ENCODE results near the gene CRLF3. TPM values are rescaled to one million over a fixed set of nuclear protein-coding genes. Genes with fewer than 3 reads are reported as not detected.

Gene CRLF3
- polyA plus RNA-seq, 3 donors, result 41.0 to 92.8 (median 88.5) TPM

GRCh38 chr17:30788918-30789317 lies 35.6 kb downstream of the CRLF3 start:
- no peak overlapping the region for H3K4me3 ChIP-seq (replicated peaks in 1 of 3; ENCODE audit: low read depth in 2 of 3, low read length in 3 of 3)
- Mint-ChIP-seq H3K4me3 (no peak overlapping the region), H3K36me3 (peaks cover 66 to 94% of the 10 kb centered on the region in 2 donors), H3K27me3 (ENCODE audit: low read depth in 3 of 3) (no peaks in the 10 kb centered on the region), H3K4me1 (no peaks in the 10 kb centered on the region), H3K9me3 (peaks cover 0 to 1% (median 0%) of the 10 kb centered on the region in 7 donors), H3K27ac (peak overlapping the region in 1 of 7 donors; percentile 69)
- H3K4me1 ChIP-seq (ENCODE audit: control insufficient read depth in 1 of 2, insufficient read depth in 2 of 2, low read length in 2 of 2), result no peaks in the 10 kb centered on the region
- DNase-seq, result no peak
- H3K27ac ChIP-seq (ENCODE audit: low read depth in 1 of 2, low read length in 2 of 2), result no peak overlapping the region
- H2AFZ ChIP-seq (ENCODE audit: insufficient read depth, low read depth, low read length, poor library complexity, severe bottlenecking), result no peak overlapping the region
- peaks cover 25% of the 10 kb centered on the region for H3K79me2 ChIP-seq (ENCODE audit: insufficient read depth, low read length)
- H3K36me3 ChIP-seq (replicated peaks in 1 of 2; ENCODE audit: control insufficient read depth in 1 of 2, insufficient read depth in 2 of 2, low read length in 2 of 2), result peaks cover 89 to 98% of the 10 kb centered on the region in 2 donors
- intact Hi-C loops (cut with micrococcal nuclease), result no loop called here
- no peaks in the 10 kb centered on the region for H3K27me3 ChIP-seq (ENCODE audit: control insufficient read depth in 2 of 2, insufficient read depth in 2 of 2, low read length in 2 of 2)
- WGBS (ENCODE audit: insufficient coverage), result 100% methylated on average over 1 of the region's 2 CpGs
- no peak overlapping the region for H3K9ac ChIP-seq (ENCODE audit: insufficient read depth, low read length, poor library complexity, severe bottlenecking)
- no peak for TF ChIP-seq CTCF (IDR thresholded peaks at IDR 0.05)
- no peak overlapping the region for H3K4me2 ChIP-seq (replicated peaks; ENCODE audit: extremely low read depth, low read length, poor library complexity, severe bottlenecking)
- H3K9me3 ChIP-seq (replicated peaks in 1 of 2; ENCODE audit: control insufficient read depth in 1 of 2, insufficient read depth in 1 of 2, low read length in 2 of 2), result no peaks in the 10 kb centered on the region
- peaks cover 82% of the 10 kb centered on the region for H4K20me1 ChIP-seq (ENCODE audit: insufficient read depth, low read length)

- H3K4me3 Mint-ChIP-seq, result no peak overlapping the region
- peaks cover 7% of the 10 kb centered on the region for H3K79me2 ChIP-seq (ENCODE audit: insufficient read depth, low read length)
- H3K4me1 Mint-ChIP-seq, result peaks cover 2% of the 10 kb centered on the region
- no peaks in the 10 kb centered on the region for H3K9me3 Mint-ChIP-seq
- H3K9me3 ChIP-seq (replicated peaks in 1 of 2; ENCODE audit: control insufficient read depth in 1 of 2, insufficient read depth in 1 of 2, low read length in 2 of 2), result no peaks in the 10 kb centered on the region
- H3K36me3 Mint-ChIP-seq, result peaks cover 44 to 84% of the 10 kb centered on the region in 2 donors
- H3K27me3 Mint-ChIP-seq (ENCODE audit: low read depth in 3 of 3), result no peaks in the 10 kb centered on the region
- H4K20me1 ChIP-seq (ENCODE audit: insufficient read depth, low read length), result peaks cover 69% of the 10 kb centered on the region
- H3K27me3 ChIP-seq (ENCODE audit: control insufficient read depth in 2 of 2, insufficient read depth in 2 of 2, low read length in 2 of 2), result no peaks in the 10 kb centered on the region
- H3K9ac ChIP-seq (ENCODE audit: insufficient read depth, low read length, poor library complexity, severe bottlenecking), result no peak overlapping the region
- H3K4me3 ChIP-seq (replicated peaks in 1 of 3; ENCODE audit: low read depth in 2 of 3, low read length in 3 of 3), result no peak overlapping the region
- no peak overlapping the region for H2AFZ ChIP-seq (ENCODE audit: insufficient read depth, low read depth, low read length, poor library complexity, severe bottlenecking)
- no peak overlapping the region for H3K27ac ChIP-seq (ENCODE audit: low read depth in 1 of 2, low read length in 2 of 2)
- no CpG with 5 or more reads among the region's 2 CpGs for WGBS (ENCODE audit: insufficient coverage)
- H3K4me1 ChIP-seq (ENCODE audit: control insufficient read depth in 1 of 2, insufficient read depth in 2 of 2, low read length in 2 of 2), result no peaks in the 10 kb centered on the region
- no peak overlapping the region for H3K27ac Mint-ChIP-seq
- H3K4me2 ChIP-seq (replicated peaks; ENCODE audit: extremely low read depth, low read length, poor library complexity, severe bottlenecking), result no peak overlapping the region
- intact Hi-C loops (cut with micrococcal nuclease), result no loop called here
- no peak for TF ChIP-seq CTCF (IDR thresholded peaks at IDR 0.05)
- H3K36me3 ChIP-seq (replicated peaks in 1 of 2; ENCODE audit: control insufficient read depth in 1 of 2, insufficient read depth in 2 of 2, low read length in 2 of 2), result peaks cover 65 to 95% of the 10 kb centered on the region in 2 donors
- no peak for DNase-seq
Observed at GRCh38 chr17:30782206-30782605, 42.3 kb downstream of the CRLF3 start.

Data from CD14-positive monocyte (primary cell).